ENCODE data around the gene BTBD9.

The BTBD9 gene

DNA sequence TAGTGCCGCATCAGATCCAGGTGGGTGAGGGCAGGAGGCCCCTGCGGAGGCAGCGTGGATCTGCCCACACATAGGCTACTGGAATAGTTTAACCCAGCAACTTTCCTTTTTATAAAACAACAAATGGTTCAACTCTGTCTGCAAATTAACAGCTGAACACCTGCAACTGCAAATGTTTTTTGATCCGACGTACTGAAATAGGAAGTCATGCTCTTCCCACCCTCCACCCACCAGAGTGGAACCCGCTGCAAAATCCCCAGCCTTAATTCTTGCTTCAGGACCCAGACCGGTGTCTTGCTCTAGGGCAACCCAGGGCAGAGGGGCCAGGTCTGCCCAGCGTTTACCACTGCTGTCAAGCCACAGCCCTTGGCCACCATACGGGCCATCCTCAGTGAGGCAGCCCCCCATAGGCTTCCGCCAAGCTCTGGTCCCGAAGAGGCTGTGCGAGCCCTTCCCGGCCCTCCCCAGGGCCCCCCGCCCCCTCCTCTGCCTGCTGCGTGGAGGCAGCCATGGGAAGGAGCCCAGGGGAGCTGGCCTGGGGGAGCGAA is 485.9 kb downstream of the BTBD9 start:
- DNase-seq = no peak

DNA sequence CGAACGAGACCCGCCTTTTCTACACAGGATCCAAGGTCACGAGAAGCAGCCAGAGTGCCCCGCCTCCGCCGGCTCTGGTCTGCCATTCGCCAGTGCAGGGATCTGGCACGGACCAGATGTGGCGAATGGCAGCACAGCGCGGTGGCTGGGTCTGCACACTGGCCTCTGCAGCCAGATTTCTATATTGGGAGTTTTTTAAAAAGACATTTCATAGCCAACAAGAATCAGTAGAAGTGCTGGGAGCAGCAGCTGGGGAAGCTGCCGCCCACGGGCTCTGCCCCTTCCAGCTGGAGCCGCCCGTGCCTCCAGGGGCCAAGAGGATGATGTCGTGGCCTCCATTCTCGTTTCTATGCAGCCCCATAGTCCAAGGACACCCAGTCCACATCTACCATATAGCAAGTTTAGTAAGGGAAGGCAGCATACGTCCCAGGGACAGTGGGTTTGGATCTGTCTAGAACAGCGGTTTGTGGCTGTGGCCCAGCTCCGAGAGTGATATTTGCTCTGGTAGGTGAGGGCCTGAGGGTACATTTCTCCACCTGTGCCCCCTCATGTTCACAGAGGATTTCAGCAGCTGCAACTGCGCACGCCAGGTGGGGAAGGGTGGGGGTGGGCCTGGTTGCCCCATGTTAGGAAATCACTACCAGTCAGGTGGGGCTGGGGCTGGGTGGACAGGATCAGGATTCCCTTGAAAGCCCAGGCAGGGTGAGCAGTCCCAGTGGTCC is 486.5 kb downstream of the BTBD9 start:
- no peak for DNase-seq

DNA sequence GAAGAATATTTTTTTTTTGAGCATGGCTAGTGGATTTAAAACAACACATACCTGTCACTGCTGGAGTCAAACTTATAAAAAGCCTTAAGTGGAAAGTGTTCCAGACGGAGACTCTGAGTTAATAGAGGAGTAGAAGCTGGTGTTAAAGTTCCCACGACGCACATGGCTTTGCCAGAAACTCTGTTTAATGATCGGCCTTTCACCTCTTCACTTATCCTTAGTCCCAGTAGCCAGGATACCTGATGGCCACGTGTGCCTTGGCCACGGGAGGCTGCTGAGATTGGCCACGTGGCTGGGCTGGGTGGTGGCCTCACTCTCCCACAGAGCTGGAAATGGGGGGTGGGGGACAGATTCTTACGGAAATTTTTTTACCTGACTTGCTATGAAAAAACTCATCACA is 487.1 kb downstream of the BTBD9 start:
- no peak for DNase-seq

DNA sequence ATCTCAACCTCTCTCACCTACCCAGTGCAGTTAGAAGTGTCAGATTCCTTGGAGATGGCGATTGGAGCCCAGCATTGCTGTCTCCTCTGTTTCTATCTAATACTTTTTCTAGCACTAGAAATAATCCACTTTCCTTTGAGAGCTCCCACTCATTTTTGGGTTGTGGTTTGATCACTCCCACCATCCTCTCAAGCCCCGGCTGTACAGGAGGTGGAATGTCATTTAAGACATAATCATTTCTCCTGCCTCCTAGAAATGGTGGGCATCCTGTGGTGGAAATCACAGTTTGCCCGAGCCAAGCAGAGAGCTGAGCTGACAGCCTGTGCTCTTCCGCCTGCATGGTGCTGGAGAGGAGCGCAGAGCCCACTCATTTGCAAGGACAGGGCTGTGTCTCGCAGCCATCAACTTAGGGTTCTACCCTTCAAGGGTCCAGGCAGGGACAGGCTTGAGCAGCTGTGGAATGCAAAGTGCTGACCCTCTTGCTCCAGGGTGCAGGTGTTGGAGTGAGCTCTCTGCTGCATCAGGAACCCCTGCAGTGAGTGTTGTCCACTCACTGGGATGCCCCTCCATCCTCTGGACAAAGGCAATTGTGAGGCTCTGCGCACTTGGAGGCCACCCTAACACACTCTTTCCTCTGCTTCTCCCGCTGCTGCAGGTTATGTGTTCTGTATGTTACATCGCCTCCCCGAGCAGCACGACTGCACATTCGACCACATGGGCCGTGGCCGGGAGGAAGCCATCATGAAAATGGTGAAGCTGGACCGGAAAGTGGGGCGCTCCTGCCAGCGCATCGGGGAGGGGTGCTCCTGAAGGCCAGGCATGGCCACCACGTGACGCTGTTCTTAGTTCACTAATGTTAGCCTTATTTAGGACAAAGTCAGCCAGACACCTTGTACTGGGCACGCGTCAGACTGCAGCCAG is 487.9 kb downstream of the BTBD9 start:
- DNase-seq = no peak

DNA sequence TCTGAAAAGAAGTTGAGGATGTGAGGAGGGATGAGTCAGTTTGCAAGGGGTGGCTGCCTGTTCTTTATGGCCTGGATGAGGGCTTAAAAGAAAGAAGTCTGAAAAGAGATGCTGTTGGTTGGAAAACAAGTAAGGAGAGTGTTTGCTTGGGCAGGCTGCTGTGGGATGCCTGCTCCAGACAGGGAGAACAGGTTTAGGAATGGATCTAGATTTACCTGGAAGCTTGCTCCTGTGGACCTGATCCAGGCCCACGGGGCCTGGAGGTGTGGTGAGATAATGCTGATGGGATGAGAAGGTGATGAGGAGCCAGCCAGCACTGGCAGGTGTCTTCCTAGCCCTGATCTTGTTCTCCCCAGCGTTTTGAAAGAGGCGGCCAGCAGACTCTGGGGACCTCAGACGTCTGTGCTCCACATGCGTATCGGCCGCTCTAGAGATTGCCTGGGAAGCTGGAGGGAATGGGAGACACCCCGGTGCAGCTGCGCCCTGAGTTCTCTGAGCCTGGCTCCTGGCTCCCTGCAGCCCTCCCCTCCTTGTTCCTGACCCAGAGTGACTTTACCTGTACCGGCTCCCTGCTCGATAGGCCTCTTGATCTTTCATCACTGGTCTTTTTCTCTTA is 488.9 kb downstream of the BTBD9 start:
- DNase-seq = no peak

DNA sequence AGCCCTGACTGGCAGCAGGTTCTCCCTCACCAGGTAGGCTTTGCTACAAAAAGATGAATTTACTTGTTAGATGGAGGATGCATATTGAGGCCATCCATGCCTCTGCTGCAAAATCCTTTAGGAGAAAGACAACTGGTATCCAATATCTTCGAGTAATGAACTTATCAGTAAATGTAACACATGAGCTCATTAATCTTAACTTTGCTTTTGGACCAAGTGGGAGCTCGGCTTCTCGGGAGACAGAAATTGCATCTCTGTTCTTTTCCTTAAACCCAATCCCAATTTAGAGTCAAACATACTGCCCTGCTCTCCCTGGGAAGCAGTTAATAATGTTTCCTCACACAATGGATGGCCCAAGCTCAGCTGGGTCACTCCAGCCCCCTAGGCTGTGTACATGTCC is 489.7 kb downstream of the BTBD9 start:
- no peak for DNase-seq

DNA sequence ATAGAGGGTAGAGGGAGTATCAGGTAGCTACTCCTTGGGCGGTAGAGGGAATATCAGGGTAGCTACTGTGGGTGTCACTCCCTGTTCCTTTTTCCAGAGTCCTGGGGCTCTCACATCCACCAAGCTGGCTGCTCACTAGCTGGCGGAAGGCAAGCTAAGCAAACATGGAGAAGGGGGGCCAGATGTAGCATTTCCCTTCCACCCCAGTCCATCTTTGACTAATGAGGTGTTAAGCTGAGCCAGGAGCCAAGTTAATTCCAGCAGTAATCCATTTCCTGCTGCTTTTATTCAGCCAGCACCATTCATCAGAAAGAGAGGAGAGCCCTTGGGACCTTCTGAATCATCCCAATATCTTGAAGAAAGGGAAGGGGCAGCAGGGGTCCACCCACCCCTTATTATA is 490.2 kb downstream of the BTBD9 start:
- DNase-seq = no peak

DNA sequence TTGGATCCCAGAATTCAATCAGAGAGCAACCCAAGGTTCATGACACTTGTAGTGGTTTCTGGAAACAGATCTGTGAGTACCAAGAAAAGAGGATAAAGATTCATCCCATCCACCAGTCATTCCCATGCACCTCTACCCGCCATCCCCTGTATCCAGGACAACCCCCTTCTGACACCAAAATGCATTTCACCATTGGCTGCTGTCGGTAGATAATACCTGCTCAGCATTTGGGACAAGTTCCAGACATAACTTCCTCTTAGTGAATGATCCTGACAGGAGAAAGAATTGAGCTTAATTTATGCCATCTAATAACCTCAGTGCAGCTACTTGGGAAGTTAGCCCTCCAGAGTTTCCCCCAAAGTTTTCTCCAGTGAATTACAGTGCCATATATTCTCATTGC is 491.1 kb downstream of the BTBD9 start:
- no peak for DNase-seq

DNA sequence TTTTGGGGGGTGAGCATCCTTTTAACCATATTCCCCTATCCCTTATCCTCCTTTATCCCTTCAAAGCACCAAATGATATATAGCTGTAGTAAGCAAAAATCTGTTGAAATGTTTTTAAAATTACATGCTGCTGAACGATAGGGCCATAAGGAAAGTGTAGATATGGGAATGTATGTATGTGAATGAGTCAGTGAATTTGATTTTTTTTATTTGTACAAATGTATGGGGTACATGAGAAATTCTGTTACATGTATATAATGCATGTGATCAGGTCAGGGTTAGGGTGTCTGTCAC is 493.0 kb downstream of the BTBD9 start:
- DNase-seq = no peak

DNA sequence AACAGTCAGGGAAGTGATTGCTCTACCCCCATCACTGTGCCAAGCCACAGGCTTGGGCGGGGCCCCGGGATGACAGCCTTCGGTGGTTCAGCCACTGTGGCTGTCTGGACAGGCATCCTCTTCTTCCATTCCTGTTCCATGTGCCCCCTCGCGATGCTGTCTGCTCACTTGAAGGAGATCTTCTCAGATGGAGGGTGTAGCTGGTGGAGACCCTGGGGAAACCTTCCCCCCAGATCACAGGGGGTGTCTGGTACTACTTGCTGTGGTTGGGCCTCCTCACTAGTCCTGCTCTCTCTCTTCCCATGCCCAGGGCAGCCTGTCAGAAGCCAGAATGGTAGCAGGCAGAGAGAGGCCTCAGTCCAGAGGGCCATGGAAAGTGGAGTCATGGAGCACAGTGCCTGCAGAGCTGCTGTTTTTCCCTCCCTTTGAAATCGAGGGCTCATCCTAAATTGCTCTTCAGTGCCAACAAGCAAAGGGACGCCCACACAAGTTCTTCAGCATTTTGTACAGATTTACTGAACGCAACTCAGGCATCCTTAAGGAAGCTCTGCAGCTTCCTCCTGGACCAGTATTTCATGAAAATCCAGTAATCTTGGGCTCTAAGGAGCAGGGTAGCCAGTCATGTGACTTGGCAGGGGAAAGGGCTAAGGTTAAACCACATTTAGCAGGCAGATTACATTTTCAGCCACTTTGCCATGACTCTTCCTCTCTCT is 493.6 kb downstream of the BTBD9 start:
- DNase-seq = no peak

DNA sequence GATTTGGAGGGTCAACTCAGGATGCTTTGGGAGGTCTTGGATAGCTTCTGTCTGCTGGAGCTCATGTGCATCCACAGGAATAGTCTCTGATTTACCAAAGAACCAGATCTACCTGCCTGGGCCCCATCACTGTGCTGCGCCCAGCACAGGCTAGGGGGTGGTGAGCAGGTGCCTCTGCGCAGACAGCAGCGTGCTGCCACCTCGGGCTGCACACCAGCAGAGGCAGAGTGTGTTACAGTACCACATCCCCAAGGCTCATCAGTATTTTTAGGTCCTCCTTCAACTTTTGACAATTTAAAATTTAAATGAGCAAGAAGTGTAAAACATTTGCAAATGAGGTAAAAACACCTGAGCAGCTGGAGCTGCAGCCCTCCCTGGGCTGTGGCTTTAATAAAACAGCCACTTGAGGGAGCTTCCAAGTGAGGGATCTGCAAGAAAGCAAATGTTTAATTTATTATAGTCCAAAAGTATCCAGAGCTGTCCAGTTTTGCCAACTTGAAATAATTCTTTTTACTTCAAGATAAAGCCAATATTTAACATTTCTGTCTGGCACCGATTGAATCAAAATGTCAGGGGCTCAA is 495.3 kb downstream of the BTBD9 start:
- DNase-seq = no peak

DNA sequence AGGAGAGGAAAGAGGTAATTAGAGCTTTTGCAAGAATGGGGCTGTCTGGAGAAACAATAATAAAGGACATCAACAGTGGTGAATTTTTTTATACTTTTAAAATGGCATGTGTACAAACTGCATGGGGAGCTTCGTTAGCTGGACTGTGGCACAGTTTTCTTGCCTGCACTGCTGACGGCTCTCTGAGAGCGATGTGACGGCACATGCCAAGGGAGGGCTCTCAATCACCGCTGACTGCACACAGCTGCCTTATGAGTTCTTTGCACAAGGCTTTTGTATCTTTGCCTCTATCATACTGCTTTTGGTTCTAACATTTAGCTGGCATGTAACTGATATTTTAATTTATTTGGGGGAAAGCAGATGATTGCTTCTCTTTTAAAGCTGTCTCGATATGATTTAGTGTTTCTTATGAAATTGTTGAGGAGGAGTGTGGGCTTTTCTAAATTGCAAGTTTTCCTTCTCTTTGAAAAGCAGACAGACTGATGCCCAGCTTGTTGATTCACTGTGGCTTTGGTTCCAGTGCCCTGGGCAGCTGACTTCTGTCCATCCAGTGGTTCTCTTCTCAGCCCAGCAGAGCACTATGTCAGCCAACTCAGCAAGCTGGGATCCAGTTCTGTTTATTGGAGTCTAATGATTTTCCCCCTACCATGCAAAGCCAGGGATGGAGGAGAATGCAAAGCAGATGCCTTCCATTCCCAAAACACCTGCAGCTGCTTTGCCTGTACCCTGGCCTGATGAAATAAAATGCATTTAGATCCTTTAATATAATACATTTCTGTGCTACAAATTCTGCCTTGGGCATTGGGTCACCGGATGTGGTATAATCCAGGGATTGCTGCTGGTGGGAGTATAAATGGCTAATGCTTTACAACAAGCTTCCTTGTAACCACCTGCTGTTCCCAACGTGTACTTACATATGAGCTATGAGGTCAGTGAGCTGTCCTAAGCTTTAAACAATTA is 496.3 kb downstream of the BTBD9 start:
- no peak for DNase-seq

DNA sequence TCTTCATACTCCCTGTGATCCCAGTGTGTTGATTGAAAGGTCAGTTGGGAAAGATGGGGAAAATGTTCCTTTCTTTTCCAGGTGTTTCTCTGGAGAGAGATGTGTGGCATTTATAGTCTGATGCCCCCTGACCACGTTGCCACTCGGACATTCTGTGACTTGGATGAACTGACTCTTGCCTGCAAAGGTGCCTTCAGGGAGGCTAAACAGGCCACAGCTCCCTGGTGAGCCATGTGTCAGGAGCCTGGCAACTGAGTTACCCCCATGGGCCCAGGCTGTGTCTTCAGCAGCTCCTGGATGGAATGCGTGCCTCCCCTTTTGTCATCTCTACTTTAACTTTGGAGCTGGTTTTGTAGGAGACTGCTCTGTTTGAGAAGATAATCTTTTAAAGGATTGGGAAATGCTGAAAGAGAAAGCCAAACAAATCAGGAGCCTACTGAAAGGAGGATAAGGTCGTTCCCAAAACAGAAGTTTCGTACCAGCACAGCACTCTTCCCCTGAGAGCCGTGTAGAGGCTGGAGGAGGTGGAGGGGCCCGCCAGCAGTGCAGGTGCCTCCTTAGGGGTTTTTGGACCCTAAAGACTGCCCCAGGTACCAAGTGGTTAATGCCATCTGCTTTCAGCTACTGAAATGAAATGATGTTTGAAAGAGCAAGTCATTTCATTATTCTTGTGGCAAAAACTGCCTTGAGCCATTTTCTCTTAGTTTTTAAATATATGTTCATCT is 497.4 kb downstream of the BTBD9 start:
- DNase-seq = no peak

DNA sequence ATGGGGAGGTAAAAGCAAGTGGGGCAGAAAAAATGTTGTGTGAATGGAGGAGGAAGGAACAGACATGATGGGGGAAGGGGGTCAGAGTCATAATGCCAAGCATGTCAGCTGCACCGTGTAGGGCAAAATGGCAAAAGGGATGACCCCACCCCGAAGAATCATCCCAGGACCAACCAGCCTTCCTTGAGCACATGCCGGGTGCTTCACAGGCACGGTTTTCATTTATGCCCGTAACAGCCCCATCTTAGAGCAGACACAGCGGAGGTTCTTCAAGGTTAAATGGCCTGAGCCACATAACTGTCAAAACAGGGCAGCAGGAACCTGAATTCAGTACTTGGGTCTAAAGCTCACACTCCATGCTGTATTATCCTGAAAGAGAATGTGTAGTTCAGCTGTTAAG is 498.0 kb downstream of the BTBD9 start:
- DNase-seq = no peak

DNA sequence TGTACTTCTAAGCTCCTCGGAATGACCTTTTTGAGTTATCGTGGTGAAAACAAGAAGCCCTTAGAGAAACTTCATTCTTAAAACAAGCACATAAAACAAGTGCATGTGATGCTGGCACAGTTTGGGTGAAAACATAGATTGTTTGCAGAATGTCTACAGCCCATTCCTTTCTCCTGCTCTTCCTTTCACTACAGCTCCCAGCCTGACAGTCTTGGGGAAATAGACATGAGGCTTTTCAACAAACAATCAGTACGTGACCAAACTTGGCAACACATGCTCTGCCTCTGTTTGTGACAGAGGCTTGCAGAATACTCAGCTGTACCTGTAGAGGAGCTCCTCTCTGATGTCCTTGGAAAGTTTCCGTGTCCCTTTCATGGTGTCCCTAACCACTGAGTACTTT is 498.6 kb downstream of the BTBD9 start:
- no peak for DNase-seq

DNA sequence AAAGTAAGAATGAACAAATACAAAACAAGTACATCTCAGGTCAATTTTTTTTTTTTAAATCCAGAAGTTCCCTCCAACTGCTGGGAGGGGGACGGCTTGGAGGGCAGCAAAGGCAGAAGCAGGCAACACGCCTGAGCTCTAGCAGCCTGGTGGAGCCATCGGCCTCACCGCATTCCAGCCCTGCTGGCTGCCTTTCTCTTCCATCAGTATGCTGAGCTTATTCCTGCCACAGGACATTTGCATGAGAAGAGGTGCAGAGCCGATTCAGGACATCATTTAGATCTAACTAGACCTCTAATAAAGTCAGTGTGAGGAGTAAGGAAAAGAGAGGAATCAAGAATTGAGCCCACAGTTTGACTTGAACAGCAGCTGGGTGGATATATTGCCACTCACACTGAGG is 501.4 kb downstream of the BTBD9 start:
- DNase-seq = no peak

DNA sequence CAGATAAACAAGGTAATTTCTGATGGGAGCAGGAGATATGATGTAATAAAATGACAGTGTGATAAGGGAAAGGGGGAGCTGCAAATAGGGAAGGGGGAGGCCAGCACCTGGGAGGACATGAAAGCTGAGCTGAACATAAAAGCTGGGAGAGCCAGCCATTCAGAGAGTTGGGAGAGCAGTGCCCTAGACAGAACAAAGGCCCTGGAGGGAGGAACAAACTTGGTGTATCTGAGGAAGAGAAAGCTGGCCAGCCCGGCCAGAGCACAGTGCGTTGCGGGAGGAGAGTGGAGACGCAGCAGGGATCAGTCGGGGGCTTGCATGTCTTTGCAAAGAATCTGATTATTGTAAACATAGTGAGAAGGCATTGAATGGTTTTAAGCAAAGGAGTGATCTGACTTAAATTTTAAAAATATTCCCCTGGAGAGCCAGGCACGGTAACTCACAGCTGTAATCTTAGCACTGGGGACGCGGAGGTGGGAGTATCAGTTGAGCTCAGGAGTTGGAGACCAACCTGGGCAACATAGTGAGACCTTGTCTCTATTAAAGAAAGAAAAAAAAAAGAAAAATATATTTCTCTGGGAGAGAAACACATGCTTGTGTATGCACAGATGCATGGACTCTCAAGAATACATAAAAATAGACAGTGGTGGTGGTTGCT is 502.0 kb downstream of the BTBD9 start:
- no peak for DNase-seq

DNA sequence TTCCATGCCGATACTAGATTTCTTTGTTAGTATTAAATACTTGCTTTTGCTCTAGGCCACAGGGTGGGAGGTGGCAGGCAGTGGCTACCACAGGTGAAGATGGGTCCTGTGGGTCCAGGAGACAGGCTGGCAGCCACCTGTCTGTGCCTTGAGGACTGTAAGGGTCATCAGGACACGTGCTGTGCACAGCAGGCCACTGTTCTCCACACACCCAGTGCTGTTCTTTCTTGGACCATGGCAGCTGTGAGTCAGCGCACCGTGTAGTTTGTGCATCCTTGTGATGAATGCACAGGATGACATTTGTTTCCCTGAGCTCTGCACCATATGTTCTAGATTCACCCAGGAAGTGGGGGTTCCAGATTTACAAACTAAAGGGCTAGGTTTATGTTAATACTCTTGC is 503.2 kb downstream of the BTBD9 start:
- no peak for DNase-seq

DNA sequence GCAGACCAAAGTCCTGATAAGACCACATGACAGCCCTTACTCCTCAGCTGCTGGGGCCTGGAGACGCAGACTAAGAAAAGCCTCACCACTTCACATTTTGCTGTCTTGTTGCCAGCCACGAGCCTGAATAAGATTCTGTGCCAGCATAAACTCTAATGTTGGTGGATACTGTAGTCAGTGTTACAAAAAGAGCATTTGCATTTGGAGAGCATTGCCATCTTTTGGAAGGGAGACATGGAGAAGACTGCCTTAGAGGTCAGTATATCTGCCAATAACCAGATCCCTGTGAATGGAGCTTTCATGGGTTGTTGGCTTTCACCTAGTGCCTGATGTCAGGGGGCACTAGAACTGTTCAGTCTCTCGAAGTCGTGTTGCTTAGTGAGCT is 505.0 kb downstream of the BTBD9 start:
- no peak for DNase-seq

DNA sequence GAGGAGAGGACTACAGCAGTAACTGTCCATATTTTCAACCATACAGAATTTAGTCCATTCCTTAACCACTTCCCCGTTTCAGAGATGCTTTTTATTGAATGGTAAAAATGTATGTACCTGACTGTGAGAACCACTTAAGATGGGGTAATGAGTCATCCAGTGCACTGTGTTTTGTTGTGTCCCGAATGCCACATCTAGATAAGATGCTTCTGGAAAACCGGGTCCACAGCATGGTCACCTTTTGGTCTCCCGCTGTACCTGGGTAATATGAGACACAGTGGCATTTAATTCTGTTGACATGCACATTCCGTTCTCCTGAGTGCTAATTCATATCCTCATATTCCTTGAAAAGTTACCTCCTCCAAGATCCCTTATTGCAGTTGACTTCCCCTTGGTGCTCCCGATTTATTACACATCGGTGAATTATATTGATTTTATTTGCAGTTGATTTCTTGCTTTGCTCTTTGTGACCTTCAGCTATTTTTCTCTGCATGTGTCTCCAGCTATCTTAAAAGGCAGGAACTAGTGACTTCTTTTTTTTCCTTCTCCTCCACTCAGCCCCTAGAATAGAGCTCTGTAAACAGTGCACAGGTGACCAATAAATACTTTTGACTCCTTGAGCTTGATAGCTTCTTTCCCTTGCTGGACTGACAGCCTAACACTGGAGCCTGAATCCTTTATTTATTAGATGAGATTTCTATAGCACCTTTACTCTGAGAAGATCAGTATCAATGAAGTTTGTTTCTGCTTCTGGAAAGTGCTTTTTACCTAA is 505.6 kb downstream of the BTBD9 start:
- no peak for DNase-seq
